GM12891 (cell line): ENCODE data around the gene PRSS1.

ENCODE experiments used
- POLR2A ChIP-seq: IDR thresholded peaks from 2 replicates; pipeline ENCODE4 v1.6.1; 2011; ENCODE audit warnings: low read depth, low read length, control low read depth
- POLR2AphosphoS5 ChIP-seq: IDR thresholded peaks from 2 replicates; pipeline ENCODE4 v1.6.1; 2011; ENCODE audit warnings: low read depth, low read length, control low read depth
- SPI1 ChIP-seq: IDR thresholded peaks from 2 replicates; pipeline ENCODE4 v1.6.1; 2011; ENCODE audit warnings: low read depth, low read length, control low read depth
- TAF1 ChIP-seq: IDR thresholded peaks from 2 replicates; pipeline ENCODE4 v1.6.1; 2011; ENCODE audit warnings: low read depth, low read length, control low read depth

GRCh38 chr7:142720172-142720773 is 29.0 kb upstream of the PRSS1 start:
- TF ChIP-seq POLR2A (no peak), POLR2AphosphoS5 (no peak), SPI1 (no peak), TAF1 (no peak)
